GM19372 (cell line): Measurements from ENCODE around the gene HCRTR1.

Experiments used
- ATAC-seq: cut with Tn5 transposase; IDR thresholded peaks from one replicate; pipeline ENCODE4 v1.9.1; 2021; ENCODE audit warnings: mild to moderate bottlenecking, low read depth, moderate library complexity; ENCODE audit not compliant: unreplicated experiment

The HCRTR1 gene

GRCh38 chr1:31646259-31646960 lies 28.9 kb downstream of the HCRTR1 start:
- ATAC-seq, result no peak

GRCh38 chr1:31647106-31647505 lies 29.6 kb downstream of the HCRTR1 start:
- no peak for ATAC-seq

- no peak for ATAC-seq
Measured at GRCh38 chr1:31648190-31648589, 30.7 kb downstream of the HCRTR1 start.

GRCh38 chr1:31648641-31649357 lies 31.3 kb downstream of the HCRTR1 start:
- no peak for ATAC-seq

GRCh38 chr1:31650161-31651088 lies 32.9 kb downstream of the HCRTR1 start:
- ATAC-seq, result no peak

- ATAC-seq, result no peak
Measured at GRCh38 chr1:31651089-31651420, 33.6 kb downstream of the HCRTR1 start.

- no peak for ATAC-seq
Measured at GRCh38 chr1:31651766-31652165, 34.3 kb downstream of the HCRTR1 start.

- no peak for ATAC-seq
Measured at GRCh38 chr1:31652891-31653499, 35.5 kb downstream of the HCRTR1 start.

GRCh38 chr1:31653717-31654473 lies 36.4 kb downstream of the HCRTR1 start:
- no peak for ATAC-seq

GRCh38 chr1:31654474-31654776 lies 36.9 kb downstream of the HCRTR1 start:
- ATAC-seq, result no peak

GRCh38 chr1:31655104-31655503 lies 37.6 kb downstream of the HCRTR1 start:
- ATAC-seq, result no peak

- no peak for ATAC-seq
Measured at GRCh38 chr1:31655756-31656155, 38.3 kb downstream of the HCRTR1 start.

GRCh38 chr1:31657020-31657804 lies 39.7 kb downstream of the HCRTR1 start:
- no peak for ATAC-seq

GRCh38 chr1:31657972-31658510 lies 40.6 kb downstream of the HCRTR1 start:
- no peak for ATAC-seq

GRCh38 chr1:31658721-31659120 lies 41.2 kb downstream of the HCRTR1 start:
- no peak for ATAC-seq

GRCh38 chr1:31659889-31660288 lies 42.4 kb downstream of the HCRTR1 start:
- no peak for ATAC-seq

- ATAC-seq, result no peak
Measured at GRCh38 chr1:31660871-31661455, 43.5 kb downstream of the HCRTR1 start.

- ATAC-seq, result no peak
Measured at GRCh38 chr1:31661856-31662255, 44.4 kb downstream of the HCRTR1 start.

GRCh38 chr1:31662463-31662862 lies 45.0 kb downstream of the HCRTR1 start:
- ATAC-seq, result no peak
